Thyroid gland (tissue), 4 donors: ENCODE results near the gene ADAMTS17. TPM values are rescaled to one million over a fixed set of nuclear protein-coding genes. Genes with fewer than 3 reads are reported as not detected.

ENCODE experiments used
- DNase-seq, 2 donors: peaks; one replicate each; pipeline ENCODE4 v3.0.0-alpha.2; 2019
- H3K27ac ChIP-seq, 3 donors: fragments of 200-600 bp; sonication (generic); 1 replicate in 2 of 3; 2 replicates in 1 of 3; pipeline ENCODE4 v1.5.1; 2016 to 2019; ENCODE audit warnings: mild to moderate bottlenecking in 1 of 3, moderate library complexity in 1 of 3
- H3K27me3 ChIP-seq: fragments of 200-600 bp; sonication (generic); one replicate; pipeline ENCODE4 v1.5.1; 2019
- H3K36me3 ChIP-seq, 2 donors: fragments of 200-600 bp; sonication (generic); one replicate each; pipeline ENCODE4 v1.5.1; 2016 to 2019
- H3K4me1 ChIP-seq, 2 donors: fragments of 200-600 bp; sonication (generic); one replicate each; pipeline ENCODE4 v1.5.1; 2017 to 2019
- H3K4me3 ChIP-seq, 3 donors: fragments of 200-600 bp; sonication (generic); replicated peaks in 1 of 3; 1 replicate in 2 of 3; 2 replicates in 1 of 3; pipeline ENCODE4 v1.5.1; 2016; ENCODE audit warnings: mild to moderate bottlenecking in 1 of 3
- H3K9me3 ChIP-seq: fragments of 200-600 bp; sonication (generic); one replicate; pipeline ENCODE4 v1.5.1; 2017
- CTCF ChIP-seq, 6 experiments: fragments of 200-600 bp in 3 of 6; fragments of 450-650 bp in 3 of 6; sonication (generic) in 3 of 6; IDR thresholded peaks; one replicate each; pipeline ENCODE4 v1.5.1; 2016 to 2019; ENCODE audit warnings: antibody characterized with exemption in 6 of 6, mild to moderate bottlenecking in 2 of 6, inconsistent platforms in 1 of 6, moderate library complexity in 1 of 6
- POLR2A ChIP-seq, 2 donors: fragments of 450-650 bp; IDR thresholded peaks; one replicate each; pipeline ENCODE4 v1.6.1; 2017; ENCODE audit warnings: antibody characterized with exemption in 2 of 2, mild to moderate bottlenecking in 2 of 2, moderate library complexity in 1 of 2
- WGBS, 2 donors: methylation state at CpG; one replicate each; pipeline ENCODE4 v1.1.5; 2017; 5-methylcytosine and 5-hydroxymethylcytosine counted together
- intact Hi-C: fragments of 100-400 bp; cut with DNase I; formaldehyde crosslinking; loops from one replicate; pipeline ENCODE4 v1.15.1; 2023
- total RNA-seq, 4 donors: library from RNA; depleted of rRNA; stranded (reverse); fragments of >200 nt; gene quantifications; one replicate each; pipeline ENCODE4 v1.2.3, GENCODE V29; 2016

The ADAMTS17 gene
- total RNA-seq, 4 donors from 2014 or later: 3.5 to 667 (median 5.3) TPM

DNA sequence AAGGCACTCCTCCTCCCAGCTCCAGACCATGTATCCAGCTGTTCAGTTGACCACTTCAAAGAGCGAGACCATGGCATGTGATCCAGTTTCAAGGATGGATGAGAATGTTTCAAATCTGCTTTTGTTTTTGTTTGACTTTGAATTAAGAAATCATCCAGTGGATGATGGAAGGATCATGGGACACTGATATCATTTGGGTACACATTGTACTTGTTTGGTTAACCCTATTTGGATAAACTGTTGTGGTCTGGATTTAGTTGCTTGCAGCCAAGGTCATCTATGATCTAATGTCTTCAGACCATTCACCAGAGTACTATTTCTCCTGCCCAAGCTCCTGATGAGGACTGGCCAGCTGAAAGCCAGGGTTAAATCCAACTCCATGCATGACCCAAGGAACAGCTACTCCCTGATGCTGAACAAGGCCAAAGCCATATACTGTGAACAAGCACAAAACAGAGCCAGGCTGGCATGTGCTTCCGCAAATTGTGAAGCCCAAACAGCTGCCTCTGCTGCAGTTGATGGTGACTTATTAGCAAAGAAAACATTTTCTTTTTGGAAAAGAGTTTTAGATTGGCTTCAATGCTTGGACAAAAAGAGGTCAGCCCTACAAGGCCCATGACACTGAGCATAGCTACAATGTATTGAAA is 5.2 kb upstream of the ADAMTS17 start:
- no peaks in the 10 kb centered on the region for H3K36me3 ChIP-seq
- WGBS, 2 donors: 68 to 100% methylated on average over 2 of the region's 2 CpGs
- H3K9me3 ChIP-seq: no peaks in the 10 kb centered on the region
- no peak for TF ChIP-seq POLR2A (IDR thresholded peaks at IDR 0.05)
- TF ChIP-seq CTCF (IDR thresholded peaks at IDR 0.05): no peak
- no peak overlapping the region for H3K4me3 ChIP-seq
- H3K27ac ChIP-seq: no peak overlapping the region
- intact Hi-C loops: loop anchor here (10.0 kb wide), 2 partner anchors 218 to 258 kb away; partner anchors contain the start of genes ASB7 and LINS1
- H3K4me1 ChIP-seq: peaks cover 10 to 12% of the 10 kb centered on the region in 2 donors
- DNase-seq: no peak
- H3K27me3 ChIP-seq: no peaks in the 10 kb centered on the region

DNA sequence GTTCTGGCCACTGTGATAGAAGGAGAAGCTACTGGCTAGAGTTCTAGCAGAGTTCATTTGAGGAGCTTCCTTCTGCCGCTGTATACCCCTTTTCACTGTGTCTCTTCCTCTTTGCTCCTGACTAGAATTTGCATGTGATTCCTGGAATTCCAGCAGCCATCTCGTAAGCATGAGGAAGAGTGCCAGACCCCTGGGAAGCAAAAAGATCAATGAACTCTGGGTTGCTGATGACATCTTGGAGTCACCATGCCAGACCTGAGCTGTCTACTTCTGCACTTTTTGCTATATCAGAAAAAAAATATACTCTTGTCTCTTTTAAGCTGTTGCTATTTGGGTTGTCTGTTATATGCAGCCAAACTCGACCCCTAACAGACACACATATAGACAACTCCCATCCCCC is 3.7 kb upstream of the ADAMTS17 start:
- intact Hi-C loops: loop anchor here (10.0 kb wide), 2 partner anchors 219 to 259 kb away; partner anchors contain the start of genes ASB7 and LINS1
- H3K9me3 ChIP-seq: no peaks in the 10 kb centered on the region
- WGBS, 2 donors: 77 to 84% methylated on average over 3 of the region's 3 CpGs

DNA sequence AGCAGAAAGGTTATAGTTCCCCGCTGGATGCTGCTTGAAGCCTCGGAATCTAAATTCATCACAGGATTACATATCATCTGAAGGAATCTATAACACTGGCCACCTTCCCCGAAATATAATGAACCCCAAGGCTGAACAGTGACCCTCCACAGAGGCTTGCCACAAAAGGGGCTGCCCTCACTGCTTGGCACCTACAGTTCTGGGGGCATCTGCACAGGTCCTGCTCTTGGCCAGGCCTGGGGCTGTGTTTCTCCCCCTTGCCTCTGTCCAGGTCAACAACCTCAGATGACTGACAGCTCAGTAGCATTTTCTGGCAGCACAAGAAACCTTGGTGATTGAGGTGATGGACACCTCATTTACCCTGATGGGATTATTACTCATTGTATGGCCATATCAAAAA is 1.5 kb upstream of the ADAMTS17 start:
- WGBS, 2 donors: 92 to 94% methylated on average over 3 of the region's 3 CpGs
- Histone ChIP-seq H3K27me3 (no peaks in the 10 kb centered on the region), H3K9me3 (no peaks in the 10 kb centered on the region), H3K4me1 (peaks cover 0 to 6% of the 10 kb centered on the region in 2 donors), H3K4me3 (no peak overlapping the region), H3K36me3 (no peaks in the 10 kb centered on the region), H3K27ac (no peak overlapping the region)
- DNase-seq: no peak
- intact Hi-C loops: loop anchor here (5.0 to 10.0 kb wide), 3 partner anchors 222 to 411 kb away; partner anchors contain the start of genes ASB7 and LINS1
- TF ChIP-seq POLR2A (IDR thresholded peaks at IDR 0.05) (no peak), CTCF (IDR thresholded peaks at IDR 0.05) (no peak)

More for the DNA sequence above, 3.7 kb upstream of the ADAMTS17 start:
- Histone ChIP-seq H3K36me3 (no peaks in the 10 kb centered on the region), H3K27ac (no peak overlapping the region), H3K27me3 (no peaks in the 10 kb centered on the region), H3K4me3 (no peak overlapping the region), H3K4me1 (peaks cover 5 to 13% of the 10 kb centered on the region in 2 donors)
- TF ChIP-seq POLR2A (IDR thresholded peaks at IDR 0.05) (no peak), CTCF (IDR thresholded peaks at IDR 0.05) (no peak)
- no peak for DNase-seq

DNA sequence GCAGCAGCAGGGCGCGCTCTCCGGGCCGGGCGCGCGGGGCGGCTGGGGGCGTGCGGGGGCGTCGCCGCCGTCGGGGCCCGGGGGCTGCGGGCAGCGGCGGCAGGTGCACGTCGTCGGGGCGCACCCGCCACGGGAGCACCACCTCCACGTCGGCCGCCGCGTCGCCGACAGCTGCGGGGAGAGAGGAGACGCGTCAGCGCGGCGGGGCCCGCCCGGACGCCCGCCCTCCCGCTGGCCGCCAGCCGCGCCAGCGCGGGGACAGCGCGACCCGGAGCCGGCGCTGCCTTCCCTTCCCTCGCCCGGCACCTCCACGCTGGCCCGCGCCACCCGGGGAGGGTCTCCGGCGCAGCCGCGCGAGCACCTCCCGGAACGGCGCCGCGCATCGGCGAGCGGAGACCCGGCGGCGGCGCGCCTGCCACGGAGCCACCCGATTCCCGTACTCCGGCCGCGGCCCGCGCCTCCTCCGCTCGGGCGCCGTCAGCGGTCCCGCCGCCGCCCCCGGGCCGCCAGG is 481 bp downstream of the ADAMTS17 start:
- H3K27ac ChIP-seq: peak overlapping the region in 1 of 3 donors; percentile 41
- H3K4me1 ChIP-seq: peaks cover 0 to 6% of the 10 kb centered on the region in 2 donors
- intact Hi-C loops: loop anchor here (5.0 to 10.0 kb wide), 3 partner anchors 224 to 409 kb away; partner anchors contain the start of genes ASB7 and LINS1
- H3K27me3 ChIP-seq: no peaks in the 10 kb centered on the region
- H3K36me3 ChIP-seq: no peaks in the 10 kb centered on the region
- DNase-seq: no peak
- peak overlapping the region in 2 of 3 donors; percentile 6 to 63 for H3K4me3 ChIP-seq
- no peaks in the 10 kb centered on the region for H3K9me3 ChIP-seq
- 5% methylated on average over 4 of the region's 95 CpGs; no CpG with 5 or more reads in 1 of the 2 donors for WGBS, 2 donors
- TF ChIP-seq POLR2A (IDR thresholded peaks at IDR 0.05): no peak
- no peak for TF ChIP-seq CTCF (IDR thresholded peaks at IDR 0.05)

- DNase-seq: peak; percentile 23 to 29
- intact Hi-C loops: loop anchor here (5.0 to 10.0 kb wide), 3 partner anchors 224 to 408 kb away; partner anchors contain the start of genes ASB7 and LINS1
- Histone ChIP-seq H3K9me3 (no peaks in the 10 kb centered on the region), H3K27me3 (no peaks in the 10 kb centered on the region), H3K27ac (no peak overlapping the region), H3K36me3 (no peaks in the 10 kb centered on the region), H3K4me1 (peaks cover 0 to 6% of the 10 kb centered on the region in 2 donors), H3K4me3 (peak overlapping the region in 1 of 3 donors; percentile 28)
- WGBS, 2 donors: 39 to 40% methylated on average over 12 of the region's 56 CpGs
- no peak for TF ChIP-seq POLR2A (IDR thresholded peaks at IDR 0.05)
- TF ChIP-seq CTCF (IDR thresholded peaks at IDR 0.05): no peak
These were observed 995 bp downstream of the ADAMTS17 start for GRCh38 chr15:100340721-100341238.
